ENCODE results near the gene PLA2G5. TPM values are rescaled to one million over a fixed set of nuclear protein-coding genes. Genes with fewer than 3 reads are reported as not detected.
"Not testable (repeated sequence)": the region's sequence is repeated elsewhere in the genome, so short reads cannot be mapped to it uniquely, and the experiment has no call there.

The PLA2G5 gene
- total RNA-seq, 1 donor from 2014 or later: not detected

GRCh38 chr1:20126041-20126805 lies 56.2 kb downstream of the PLA2G5 start:
- H3K27me3 Mint-ChIP-seq (ENCODE audit: low read depth, unreplicated experiment): peaks cover 23% of the 10 kb centered on the region
- TF ChIP-seq CTCF (IDR thresholded peaks at IDR 0.05; ENCODE audit: insufficient read depth, low read depth, low read length): no peak
- TF ChIP-seq EZH2 (IDR thresholded peaks at IDR 0.05; ENCODE audit: insufficient read depth, low read length): no peak
- H3K4me2 ChIP-seq (ENCODE audit: low read length): no peak overlapping the region
- no peak overlapping the region for H2AFZ ChIP-seq (ENCODE audit: low read depth, low read length)
- FAIRE-seq (no peak), DNase-seq (ENCODE audit: low read depth) (no peak)
- peaks cover 13% of the 10 kb centered on the region for H3K4me1 ChIP-seq (ENCODE audit: insufficient read depth, low read length)
- no peaks in the 10 kb centered on the region for H3K36me3 ChIP-seq (ENCODE audit: insufficient read depth, low read length)
- no peak overlapping the region for H3K4me3 Mint-ChIP-seq (ENCODE audit: unreplicated experiment)
- no peaks in the 10 kb centered on the region for H4K20me1 ChIP-seq (ENCODE audit: insufficient read depth, low read length)
- H3K27ac Mint-ChIP-seq (ENCODE audit: unreplicated experiment): no peak overlapping the region
- no peak overlapping the region for H3K27ac ChIP-seq (ENCODE audit: low read depth, low read length)
- peaks cover 5% of the 10 kb centered on the region for H3K4me1 Mint-ChIP-seq (ENCODE audit: low read depth, unreplicated experiment)
- no peak overlapping the region for H3K9ac ChIP-seq (ENCODE audit: low read length)
- H3K9me3 Mint-ChIP-seq (ENCODE audit: unreplicated experiment): peaks cover 7% of the 10 kb centered on the region
- no peaks in the 10 kb centered on the region for H3K36me3 Mint-ChIP-seq (ENCODE audit: low read depth, unreplicated experiment)
- H3K9me3 ChIP-seq (ENCODE audit: insufficient read depth, low read depth, low read length): no peaks in the 10 kb centered on the region
- no peaks in the 10 kb centered on the region for H3K79me2 ChIP-seq (ENCODE audit: insufficient read depth, low read length)
- H3K4me3 ChIP-seq (ENCODE audit: insufficient read depth, low read depth, low read length): no peak overlapping the region
- no peaks in the 10 kb centered on the region for H3K27me3 ChIP-seq (ENCODE audit: insufficient read depth, low read length)

GRCh38 chr1:20126806-20127440 lies 56.9 kb downstream of the PLA2G5 start:
- Histone ChIP-seq H3K4me1 (ENCODE audit: insufficient read depth, low read length) (peaks cover 13% of the 10 kb centered on the region), H3K4me3 (ENCODE audit: insufficient read depth, low read depth, low read length) (no peak overlapping the region), H4K20me1 (ENCODE audit: insufficient read depth, low read length) (no peaks in the 10 kb centered on the region), H3K36me3 (ENCODE audit: insufficient read depth, low read length) (no peaks in the 10 kb centered on the region), H3K9ac (ENCODE audit: low read length) (no peak overlapping the region), H3K4me2 (ENCODE audit: low read length) (no peak overlapping the region), H3K27me3 (ENCODE audit: insufficient read depth, low read length) (no peaks in the 10 kb centered on the region), H3K79me2 (ENCODE audit: insufficient read depth, low read length) (no peaks in the 10 kb centered on the region), H2AFZ (ENCODE audit: low read depth, low read length) (no peak overlapping the region), H3K9me3 (ENCODE audit: insufficient read depth, low read depth, low read length) (no peaks in the 10 kb centered on the region), H3K27ac (ENCODE audit: low read depth, low read length) (no peak overlapping the region)
- Mint-ChIP-seq H3K9me3 (ENCODE audit: unreplicated experiment) (peaks cover 9% of the 10 kb centered on the region), H3K36me3 (ENCODE audit: low read depth, unreplicated experiment) (no peaks in the 10 kb centered on the region), H3K4me3 (ENCODE audit: unreplicated experiment) (no peak overlapping the region), H3K27ac (ENCODE audit: unreplicated experiment) (no peak overlapping the region), H3K4me1 (ENCODE audit: low read depth, unreplicated experiment) (peaks cover 5% of the 10 kb centered on the region), H3K27me3 (ENCODE audit: low read depth, unreplicated experiment) (peaks cover 21% of the 10 kb centered on the region)
- FAIRE-seq (no peak), DNase-seq (ENCODE audit: low read depth) (no peak)
- no peak for TF ChIP-seq CTCF (IDR thresholded peaks at IDR 0.05; ENCODE audit: insufficient read depth, low read depth, low read length)
- no peak for TF ChIP-seq EZH2 (IDR thresholded peaks at IDR 0.05; ENCODE audit: insufficient read depth, low read length)

- not testable (repeated sequence) for H3K4me3 ChIP-seq (ENCODE audit: insufficient read depth, low read depth, low read length); H3K27ac Mint-ChIP-seq (ENCODE audit: unreplicated experiment); H3K9me3 Mint-ChIP-seq (ENCODE audit: unreplicated experiment); H3K79me2 ChIP-seq (ENCODE audit: insufficient read depth, low read length); FAIRE-seq; H3K27ac ChIP-seq (ENCODE audit: low read depth, low read length); H3K9me3 ChIP-seq (ENCODE audit: insufficient read depth, low read depth, low read length); H3K4me1 ChIP-seq (ENCODE audit: insufficient read depth, low read length); H3K4me1 Mint-ChIP-seq (ENCODE audit: low read depth, unreplicated experiment); H3K4me3 Mint-ChIP-seq (ENCODE audit: unreplicated experiment); H3K36me3 ChIP-seq (ENCODE audit: insufficient read depth, low read length); H4K20me1 ChIP-seq (ENCODE audit: insufficient read depth, low read length); H2AFZ ChIP-seq (ENCODE audit: low read depth, low read length); H3K27me3 ChIP-seq (ENCODE audit: insufficient read depth, low read length); H3K36me3 Mint-ChIP-seq (ENCODE audit: low read depth, unreplicated experiment); DNase-seq (ENCODE audit: low read depth); H3K4me2 ChIP-seq (ENCODE audit: low read length); H3K9ac ChIP-seq (ENCODE audit: low read length)
- peaks cover 12% of the 10 kb centered on the region for H3K27me3 Mint-ChIP-seq (ENCODE audit: low read depth, unreplicated experiment)
Observed at GRCh38 chr1:20130518-20130917, 60.5 kb downstream of the PLA2G5 start.

All from astrocyte (in vitro differentiated cells and primary cell).